ENCODE measurements around the gene TUBB4B.

The TUBB4B gene

DNA sequence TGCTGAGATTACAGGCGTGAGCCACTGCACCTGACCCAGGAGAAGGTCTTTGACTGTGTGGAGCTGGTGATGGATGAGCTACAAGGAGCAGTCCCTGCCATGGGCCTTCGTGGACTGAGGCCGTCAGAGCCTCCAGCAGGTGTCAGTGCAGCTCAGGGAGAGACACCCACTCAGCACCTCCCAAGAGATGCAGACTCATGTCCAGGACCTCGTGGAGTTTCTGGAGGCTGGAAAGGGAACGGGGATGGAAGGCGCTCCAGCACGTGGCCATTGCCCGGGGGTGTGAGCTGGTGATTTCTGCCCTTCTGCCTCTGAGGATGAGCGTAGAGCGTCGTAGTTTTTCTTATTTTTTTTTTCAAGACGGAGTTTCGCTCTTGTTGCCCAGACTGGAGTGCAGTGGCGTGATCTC, 45.9 kb downstream of the TUBB4B start:
- in situ Hi-C loops (cut with HindIII; ENCODE audit: low sequenced_read_pairs): no loop called here
- TF ChIP-seq, protein P1, sequence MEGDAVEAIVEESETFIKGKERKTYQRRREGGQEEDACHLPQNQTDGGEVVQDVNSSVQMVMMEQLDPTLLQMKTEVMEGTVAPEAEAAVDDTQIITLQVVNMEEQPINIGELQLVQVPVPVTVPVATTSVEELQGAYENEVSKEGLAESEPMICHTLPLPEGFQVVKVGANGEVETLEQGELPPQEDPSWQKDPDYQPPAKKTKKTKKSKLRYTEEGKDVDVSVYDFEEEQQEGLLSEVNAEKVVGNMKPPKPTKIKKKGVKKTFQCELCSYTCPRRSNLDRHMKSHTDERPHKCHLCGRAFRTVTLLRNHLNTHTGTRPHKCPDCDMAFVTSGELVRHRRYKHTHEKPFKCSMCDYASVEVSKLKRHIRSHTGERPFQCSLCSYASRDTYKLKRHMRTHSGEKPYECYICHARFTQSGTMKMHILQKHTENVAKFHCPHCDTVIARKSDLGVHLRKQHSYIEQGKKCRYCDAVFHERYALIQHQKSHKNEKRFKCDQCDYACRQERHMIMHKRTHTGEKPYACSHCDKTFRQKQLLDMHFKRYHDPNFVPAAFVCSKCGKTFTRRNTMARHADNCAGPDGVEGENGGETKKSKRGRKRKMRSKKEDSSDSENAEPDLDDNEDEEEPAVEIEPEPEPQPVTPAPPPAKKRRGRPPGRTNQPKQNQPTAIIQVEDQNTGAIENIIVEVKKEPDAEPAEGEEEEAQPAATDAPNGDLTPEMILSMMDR (IDR thresholded peaks at IDR 0.05; ENCODE audit: low read depth, low read length): peak; percentile 72
- peak; percentile 58 for DNase-seq (ENCODE audit: low read depth, low spot score)
- no peak overlapping the region for H3K4me3 ChIP-seq (ENCODE audit: low read depth, low read length)

DNA sequence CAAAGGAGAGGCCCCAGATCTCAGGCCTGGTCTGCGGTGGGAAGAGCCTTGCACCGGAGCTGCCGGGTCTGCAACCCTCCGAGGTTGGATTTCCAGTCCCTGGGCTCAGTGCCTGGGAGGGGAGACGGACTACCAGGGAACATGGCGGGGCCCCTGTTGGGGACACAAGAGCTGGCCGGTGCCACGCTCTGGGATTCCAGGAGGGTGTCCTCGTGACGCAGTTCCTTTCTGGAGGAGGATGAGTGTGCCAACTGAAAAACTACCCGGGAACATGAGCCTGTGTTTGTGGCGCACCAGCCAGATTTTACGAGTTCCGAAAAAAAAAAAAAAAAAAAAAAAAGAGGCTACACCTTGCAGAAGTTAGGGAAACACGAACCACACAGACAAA, 52.0 kb downstream of the TUBB4B start:
- in situ Hi-C loops (cut with HindIII; ENCODE audit: low sequenced_read_pairs): no loop called here
- no peak overlapping the region for H3K4me3 ChIP-seq (ENCODE audit: low read depth, low read length)
- TF ChIP-seq, protein P1 (IDR thresholded peaks at IDR 0.05; ENCODE audit: low read depth, low read length): no peak
- no peak for DNase-seq (ENCODE audit: low read depth, low spot score)

Data from astrocyte of the spinal cord (primary cell).